ENCODE results near the gene TSPAN4.

Gene TSPAN4

DNA sequence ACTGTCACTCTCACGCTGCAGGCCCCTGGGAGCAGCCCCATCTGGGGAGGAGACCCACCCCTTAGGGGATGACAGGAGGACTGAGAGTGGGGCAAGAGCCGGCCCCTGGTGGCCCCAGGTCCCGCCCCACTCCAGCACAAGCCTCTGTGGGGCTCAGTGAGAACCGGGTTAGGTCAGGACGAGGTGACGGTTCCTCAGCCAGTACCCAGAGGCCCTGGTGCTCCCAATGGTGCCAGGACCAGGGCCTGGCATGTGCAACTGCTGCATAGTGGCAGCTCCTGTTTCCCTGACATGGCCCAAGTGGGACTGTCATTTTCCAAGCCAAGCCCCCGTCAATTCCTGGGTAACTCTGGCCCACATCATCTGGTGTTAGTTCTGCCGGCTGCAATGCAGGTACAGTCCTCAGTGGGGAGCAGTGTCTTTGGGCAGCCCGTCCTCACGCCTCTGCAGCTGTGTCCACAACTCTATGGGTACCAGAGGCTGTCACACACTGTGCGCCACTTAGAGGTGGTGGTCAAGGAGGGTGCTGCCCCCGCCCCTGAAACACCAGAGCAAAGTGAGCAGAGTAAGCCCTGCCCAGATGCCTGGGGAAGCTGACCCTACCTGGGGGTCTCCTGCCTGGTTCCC is 52.0 kb downstream of the TSPAN4 start:
- Histone ChIP-seq H3K4me3 (ENCODE audit: low read depth, low read length) (no peak overlapping the region), H3K9me3 (no peaks in the 10 kb centered on the region), H3K4me1 (peaks cover 11% of the 10 kb centered on the region), H3K27me3 (no peaks in the 10 kb centered on the region), H3K36me3 (peaks cover 6% of the 10 kb centered on the region)
- TF ChIP-seq, protein P1, sequence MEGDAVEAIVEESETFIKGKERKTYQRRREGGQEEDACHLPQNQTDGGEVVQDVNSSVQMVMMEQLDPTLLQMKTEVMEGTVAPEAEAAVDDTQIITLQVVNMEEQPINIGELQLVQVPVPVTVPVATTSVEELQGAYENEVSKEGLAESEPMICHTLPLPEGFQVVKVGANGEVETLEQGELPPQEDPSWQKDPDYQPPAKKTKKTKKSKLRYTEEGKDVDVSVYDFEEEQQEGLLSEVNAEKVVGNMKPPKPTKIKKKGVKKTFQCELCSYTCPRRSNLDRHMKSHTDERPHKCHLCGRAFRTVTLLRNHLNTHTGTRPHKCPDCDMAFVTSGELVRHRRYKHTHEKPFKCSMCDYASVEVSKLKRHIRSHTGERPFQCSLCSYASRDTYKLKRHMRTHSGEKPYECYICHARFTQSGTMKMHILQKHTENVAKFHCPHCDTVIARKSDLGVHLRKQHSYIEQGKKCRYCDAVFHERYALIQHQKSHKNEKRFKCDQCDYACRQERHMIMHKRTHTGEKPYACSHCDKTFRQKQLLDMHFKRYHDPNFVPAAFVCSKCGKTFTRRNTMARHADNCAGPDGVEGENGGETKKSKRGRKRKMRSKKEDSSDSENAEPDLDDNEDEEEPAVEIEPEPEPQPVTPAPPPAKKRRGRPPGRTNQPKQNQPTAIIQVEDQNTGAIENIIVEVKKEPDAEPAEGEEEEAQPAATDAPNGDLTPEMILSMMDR (IDR thresholded peaks at IDR 0.05; ENCODE audit: low read depth, low read length) = no peak
- DNase-seq = no peak

DNA sequence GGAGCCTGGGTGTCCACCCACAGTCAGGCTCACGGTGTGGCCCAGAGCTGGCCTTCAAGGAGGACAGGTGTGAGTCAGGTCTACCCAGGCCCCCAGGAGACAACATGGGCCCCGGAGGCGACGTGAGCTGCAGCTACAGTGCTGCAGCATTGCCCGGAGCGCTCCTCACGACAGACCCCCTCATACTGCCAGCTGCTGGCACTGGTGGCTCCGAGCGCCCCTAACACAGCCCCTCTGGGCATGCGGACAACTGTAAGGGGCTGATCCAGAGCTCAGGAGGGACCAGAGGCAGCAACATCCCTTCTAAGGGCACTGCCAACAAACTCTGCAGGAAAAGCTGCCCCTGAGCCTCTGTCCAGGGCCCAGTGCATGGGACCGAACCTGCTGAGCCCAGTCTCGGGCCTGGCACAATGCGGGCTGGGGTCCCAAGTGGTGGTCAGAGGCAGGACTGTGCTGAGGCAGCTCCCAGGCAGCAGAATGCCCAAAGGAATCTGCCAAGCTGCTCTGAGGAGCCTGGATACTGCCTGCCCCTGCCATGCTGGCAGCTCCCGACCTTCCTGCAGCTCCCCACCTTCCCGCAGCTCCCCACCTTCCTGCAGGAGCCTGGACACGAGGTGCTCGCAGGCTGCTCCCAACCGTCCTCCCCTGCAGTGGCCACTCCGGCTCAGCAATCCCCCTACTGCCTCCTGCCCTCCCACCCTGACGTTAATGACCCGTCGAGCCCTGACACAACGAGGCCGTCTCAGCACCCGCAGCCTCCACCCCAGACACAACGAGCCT is 52.9 kb downstream of the TSPAN4 start:
- no peaks in the 10 kb centered on the region for H3K27me3 ChIP-seq
- TF ChIP-seq, protein P1 (IDR thresholded peaks at IDR 0.05; ENCODE audit: low read depth, low read length) = no peak
- DNase-seq = no peak
- peaks cover 6% of the 10 kb centered on the region for H3K4me1 ChIP-seq
- peaks cover 6% of the 10 kb centered on the region for H3K36me3 ChIP-seq
- H3K9me3 ChIP-seq = no peaks in the 10 kb centered on the region
- no peak overlapping the region for H3K4me3 ChIP-seq (ENCODE audit: low read depth, low read length)

DNA sequence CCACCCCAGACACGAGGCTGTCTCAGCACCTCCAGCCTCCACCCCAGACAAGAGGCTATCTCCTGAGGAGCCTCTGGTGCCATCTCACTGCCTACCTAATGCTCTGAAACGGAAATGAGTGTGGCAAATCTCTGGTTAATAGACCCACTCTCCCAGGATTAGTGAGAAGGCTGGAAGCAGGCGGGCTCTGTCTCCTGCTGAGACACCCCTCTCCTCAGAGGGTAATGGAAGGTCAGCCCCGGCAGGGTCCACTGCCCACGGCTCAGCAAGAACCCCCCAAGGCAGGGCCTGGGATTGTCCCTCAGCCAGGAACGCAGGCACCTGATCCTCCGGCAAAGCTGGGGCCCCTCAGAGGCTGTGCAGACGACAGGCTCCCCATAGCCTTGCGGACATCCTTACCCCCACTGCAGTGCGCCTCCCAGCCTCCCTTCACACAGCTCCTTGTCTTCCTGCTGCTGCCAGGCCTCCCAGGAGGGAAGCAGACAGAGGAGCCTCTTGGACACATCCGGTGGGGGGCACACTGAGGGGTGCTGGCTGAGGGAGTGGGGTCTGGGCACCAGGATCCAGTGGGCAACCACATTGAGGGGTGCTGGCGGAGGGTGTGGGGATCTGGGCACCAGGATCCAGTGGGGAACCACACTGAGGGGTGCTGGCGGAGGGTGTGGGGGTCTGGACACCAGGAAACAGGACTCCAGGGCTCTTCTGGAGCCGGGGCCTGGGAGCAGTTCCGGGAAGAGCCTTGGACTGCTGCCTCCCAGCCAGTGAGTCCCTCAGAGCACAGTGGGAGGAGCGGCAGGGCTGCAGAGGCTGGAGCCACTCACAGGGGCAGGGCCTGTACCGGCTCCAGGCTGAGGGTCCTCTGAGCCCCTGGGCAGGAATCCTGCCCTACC is 54.8 kb downstream of the TSPAN4 start:
- Histone ChIP-seq H3K4me3 (ENCODE audit: low read depth, low read length) (no peak overlapping the region), H3K27me3 (no peaks in the 10 kb centered on the region)

DNA sequence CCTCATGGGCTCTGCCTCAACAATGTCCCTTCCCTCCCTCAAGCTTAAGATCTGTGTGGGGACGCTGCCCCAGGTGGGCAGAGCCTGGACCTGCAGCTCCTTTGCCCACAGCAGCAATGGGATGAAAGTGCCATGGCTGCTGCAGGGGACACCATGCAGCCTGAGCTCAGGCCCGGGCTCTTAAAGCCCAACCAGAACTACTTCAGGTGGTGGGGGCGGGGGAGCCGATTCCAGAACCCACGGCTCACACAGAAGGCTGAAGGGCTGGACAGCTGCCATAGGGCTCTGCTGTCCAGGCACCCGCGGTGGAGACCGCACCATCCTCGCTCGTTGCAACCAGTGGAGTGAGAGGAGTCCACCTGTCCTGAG is 55.5 kb downstream of the TSPAN4 start:
- no peak overlapping the region for H3K4me3 ChIP-seq (ENCODE audit: low read depth, low read length)
- no peaks in the 10 kb centered on the region for H3K4me1 ChIP-seq
- H3K9me3 ChIP-seq = no peaks in the 10 kb centered on the region
- DNase-seq = peak; percentile 23
- TF ChIP-seq, protein P1 (IDR thresholded peaks at IDR 0.05; ENCODE audit: low read depth, low read length) = peak; percentile 34
- peaks cover 11% of the 10 kb centered on the region for H3K36me3 ChIP-seq
- H3K27me3 ChIP-seq = no peaks in the 10 kb centered on the region

More for the DNA sequence above, 54.8 kb downstream of the TSPAN4 start:
- H3K36me3 ChIP-seq = peaks cover 6% of the 10 kb centered on the region
- no peaks in the 10 kb centered on the region for H3K9me3 ChIP-seq
- no peaks in the 10 kb centered on the region for H3K4me1 ChIP-seq
- DNase-seq = no peak
- TF ChIP-seq, protein P1 (IDR thresholded peaks at IDR 0.05; ENCODE audit: low read depth, low read length) = no peak

DNA sequence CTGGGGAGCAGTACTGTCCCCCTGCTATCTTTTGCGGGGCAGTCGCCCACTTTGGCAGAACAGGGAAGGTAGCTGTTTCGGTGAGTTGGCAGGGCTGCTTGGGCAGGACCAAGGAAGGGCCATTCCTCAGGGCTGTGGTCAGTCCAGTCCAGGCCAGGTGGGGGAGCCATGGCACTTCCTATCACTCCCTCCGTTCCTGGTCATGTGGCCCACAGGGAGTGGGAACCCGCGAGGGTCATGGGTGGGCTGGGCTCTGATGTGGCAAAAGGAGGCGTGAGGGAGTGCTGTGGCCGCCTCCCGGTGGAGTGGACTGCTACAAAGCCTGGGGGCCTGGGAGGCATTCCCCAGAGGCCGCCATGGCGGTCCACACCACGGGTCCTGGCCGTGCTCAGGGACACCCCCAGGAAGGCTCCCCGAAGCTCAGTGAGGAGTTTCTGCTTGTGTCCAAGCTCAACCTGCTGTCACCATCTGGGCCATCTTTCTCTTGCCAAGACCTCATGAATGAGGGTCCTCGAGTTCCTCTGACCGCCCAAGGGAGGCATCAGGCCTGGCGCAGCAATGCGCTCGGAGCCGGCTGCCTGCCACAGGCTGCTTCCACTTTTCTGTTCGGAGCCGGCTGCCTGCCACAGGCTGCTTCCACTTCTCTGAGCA is 56.0 kb downstream of the TSPAN4 start:
- Histone ChIP-seq H3K36me3 (peaks cover 14% of the 10 kb centered on the region), H3K4me1 (no peaks in the 10 kb centered on the region), H3K27me3 (no peaks in the 10 kb centered on the region), H3K4me3 (ENCODE audit: low read depth, low read length) (no peak overlapping the region), H3K9me3 (no peaks in the 10 kb centered on the region)
- TF ChIP-seq, protein P1 (IDR thresholded peaks at IDR 0.05; ENCODE audit: low read depth, low read length) = peak; percentile 30
- DNase-seq = peak; percentile 43

All from BE2C (cell line).